NB4 (cell line): ENCODE data around the gene KCMF1.

Experiments used
- DNase-seq: peaks from one replicate; pipeline ENCODE4 v3.0.0; 2010; ENCODE audit warnings: low read depth
- H3K4me3 ChIP-seq: one replicate; pipeline ENCODE4 v1.5.1; 2011; ENCODE audit warnings: mild to moderate bottlenecking, low read depth, low read length, moderate library complexity
- CTCF ChIP-seq: IDR thresholded peaks from one replicate; pipeline ENCODE4 v1.5.1; 2012; ENCODE audit warnings: low read depth, low read length
- MAX ChIP-seq: IDR thresholded peaks from 2 replicates; pipeline ENCODE4 v1.6.1; 2011; ENCODE audit warnings: low read depth, low read length
- MYC ChIP-seq: IDR thresholded peaks from 2 replicates; pipeline ENCODE4 v1.6.1; 2011; ENCODE audit warnings: low read depth, low read length
- POLR2A ChIP-seq: IDR thresholded peaks from 2 replicates; pipeline ENCODE4 v1.6.1; 2011; ENCODE audit warnings: mild to moderate bottlenecking; ENCODE audit not compliant: insufficient read length; ENCODE audit errors: extremely low read depth

Gene KCMF1

DNA sequence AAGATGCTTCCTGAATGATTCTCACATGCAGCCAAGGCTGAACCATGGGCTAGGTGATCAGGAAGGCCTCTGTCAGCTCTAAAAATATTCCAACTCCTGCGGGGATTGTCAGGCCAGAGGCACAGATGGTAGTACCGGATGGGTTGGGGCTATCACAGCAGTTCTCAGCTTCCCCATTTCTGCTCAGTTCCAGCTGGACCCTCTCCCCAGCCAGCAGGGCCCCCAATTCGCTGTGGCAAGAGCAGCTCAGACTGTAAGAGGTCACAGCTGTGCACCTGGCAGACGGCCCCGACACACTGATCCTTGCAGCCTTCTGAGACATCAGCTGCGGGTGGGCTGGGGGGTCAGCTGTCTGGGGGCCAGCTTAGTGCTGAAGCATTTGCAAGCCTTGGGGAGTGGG, 118.6 kb downstream of the KCMF1 start:
- no peak for DNase-seq
- H3K4me3 ChIP-seq, result no peak overlapping the region
- no peak for TF ChIP-seq MAX
- TF ChIP-seq MYC, result no peak
- no peak for TF ChIP-seq CTCF
- TF ChIP-seq POLR2A, result no peak

GRCh38 chr2:85091838-85092237, 120.9 kb downstream of the KCMF1 start:
- TF ChIP-seq POLR2A, result no peak
- no peak for TF ChIP-seq CTCF
- no peak for TF ChIP-seq MAX
- TF ChIP-seq MYC, result no peak
- no peak overlapping the region for H3K4me3 ChIP-seq
- no peak for DNase-seq

DNA sequence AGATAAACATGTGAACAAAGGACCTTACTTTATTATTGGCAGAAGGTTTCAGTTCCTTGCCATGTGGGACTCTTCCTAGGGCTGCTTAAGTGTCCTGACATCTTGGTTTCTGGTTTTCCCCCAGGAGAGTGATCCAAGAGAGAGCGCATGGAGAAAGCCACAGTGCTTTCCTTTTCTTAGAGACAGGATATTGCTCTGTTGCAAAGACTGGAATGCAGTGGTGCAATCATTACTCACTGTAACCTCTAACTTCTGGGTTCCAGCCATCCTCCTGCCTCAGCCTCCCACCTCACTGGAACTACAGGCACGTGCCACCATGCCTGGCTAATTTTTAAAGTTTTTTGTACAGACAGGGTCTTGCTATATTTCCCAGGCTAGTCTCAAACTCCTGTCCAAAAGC, 124.1 kb downstream of the KCMF1 start:
- no peak for DNase-seq
- no peak overlapping the region for H3K4me3 ChIP-seq
- no peak for TF ChIP-seq MAX
- no peak for TF ChIP-seq MYC
- no peak for TF ChIP-seq POLR2A
- TF ChIP-seq CTCF, result no peak

DNA sequence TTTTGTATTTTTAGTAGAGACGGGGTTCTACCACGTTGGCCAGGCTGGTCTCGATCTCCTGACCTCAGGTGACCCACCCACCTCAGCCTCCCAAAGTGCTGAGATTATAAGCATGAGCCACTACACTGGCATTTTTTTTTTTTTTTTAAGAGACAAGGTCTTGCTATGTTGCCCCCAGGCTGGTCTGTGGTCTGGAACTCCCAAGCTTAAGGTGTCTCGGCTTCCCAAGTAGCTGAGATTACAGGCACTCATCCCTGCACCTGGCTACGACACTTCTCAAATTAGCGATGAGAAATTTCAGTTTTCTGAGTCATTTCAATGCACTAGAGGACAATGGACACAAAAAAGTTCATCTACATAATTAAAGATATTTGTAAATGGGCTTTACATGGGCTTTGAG, 125.7 kb downstream of the KCMF1 start:
- DNase-seq, result no peak
- H3K4me3 ChIP-seq, result no peak overlapping the region
- no peak for TF ChIP-seq POLR2A

DNA sequence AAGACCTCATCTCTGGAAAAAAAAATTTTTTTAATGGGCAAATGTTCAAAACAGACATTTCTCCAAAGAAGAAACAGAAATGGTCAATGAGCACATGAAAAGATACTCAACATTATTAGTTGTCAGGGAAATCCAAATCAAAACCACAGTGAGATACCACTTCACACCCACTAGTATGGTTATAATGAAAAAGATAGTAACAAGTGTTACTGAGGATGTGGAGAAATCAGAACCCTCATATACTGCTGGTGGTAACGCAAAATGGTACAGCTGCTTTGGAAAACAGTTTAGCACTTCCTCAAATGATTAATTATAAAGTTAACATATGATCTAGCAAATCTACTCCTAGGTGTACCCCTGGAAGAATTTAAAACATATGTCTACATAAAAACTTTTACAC, 133.3 kb downstream of the KCMF1 start:
- no peak overlapping the region for H3K4me3 ChIP-seq
- no peak for DNase-seq
- no peak for TF ChIP-seq MAX
- TF ChIP-seq POLR2A, result no peak
- TF ChIP-seq CTCF, result no peak
- no peak for TF ChIP-seq MYC

GRCh38 chr2:85106489-85107180, 135.7 kb downstream of the KCMF1 start:
- TF ChIP-seq MYC (no peak), POLR2A (no peak), CTCF (no peak), MAX (no peak)
- no peak for DNase-seq
- H3K4me3 ChIP-seq, result no peak overlapping the region
